ENCODE measurements around the gene KCNK7. TPM values are rescaled to one million over a fixed set of nuclear protein-coding genes. Genes with fewer than 3 reads are reported as not detected.

KCNK7 gene
- total RNA-seq, 1 experiment from 2014 or later: 0.69 TPM

DNA sequence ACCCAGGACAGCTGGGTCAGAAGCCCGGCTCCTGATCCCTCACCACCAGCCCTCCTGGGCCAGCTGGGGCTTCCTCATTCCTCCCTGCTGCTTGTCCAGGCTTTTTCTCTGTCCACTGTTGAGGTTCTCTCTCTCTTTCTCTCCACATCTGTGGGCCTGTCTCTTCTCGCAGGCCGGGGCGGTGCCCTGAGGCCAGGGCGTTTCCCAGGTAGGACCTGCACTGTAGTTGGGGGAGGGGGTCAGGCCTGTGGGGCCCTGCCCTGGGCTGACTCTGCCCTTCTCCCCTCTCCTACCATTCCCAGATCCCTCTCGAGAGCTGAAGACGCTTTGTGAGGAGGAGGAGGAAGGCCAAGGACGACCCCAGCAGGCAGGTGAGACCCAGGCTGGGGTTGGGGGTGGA lies 14.8 kb downstream of the KCNK7 start:
- Histone ChIP-seq H3K27ac (ENCODE audit: low read length) (no peak overlapping the region), H3K27me3 (ENCODE audit: control insufficient read depth, insufficient read depth, low read length) (no peaks in the 10 kb centered on the region), H3K9me3 (ENCODE audit: control insufficient read depth, insufficient read depth, low read depth, low read length) (no peaks in the 10 kb centered on the region), H3K36me3 (ENCODE audit: control insufficient read depth, insufficient read depth, low read length) (peaks cover 1% of the 10 kb centered on the region; the same call in 1 of the 2 replicates), H3K4me1 (ENCODE audit: control insufficient read depth, insufficient read depth, low read length) (peaks cover 21% of the 10 kb centered on the region), H3K4me3 (ENCODE audit: low read depth in 2 of 2, low read length in 2 of 2) (no peak overlapping the region)
- ChIA-PET POLR2A (interaction anchor here (0.6 kb wide), 1 partner anchor 8 kb away, joined by 7 read pairs; the partner anchor contains the start of gene FAM89B), CTCF (no interaction called here)
- TF ChIP-seq REST (IDR thresholded peaks at IDR 0.05; ENCODE audit: insufficient read depth in 1 of 2, low read depth in 2 of 2, low read length in 1 of 2) (no peak), POLR2AphosphoS5 (IDR thresholded peaks at IDR 0.05; ENCODE audit: low read depth, low read length) (no peak), SIN3A (IDR thresholded peaks at IDR 0.05; ENCODE audit: borderline replicate concordance, insufficient read depth, low read depth, low read length) (no peak), CTCF (IDR thresholded peaks at IDR 0.05) (no peak)
- in situ Hi-C loops (cut with HindIII; ENCODE audit: low pct_unique_long_range_greater_than_20kb, low sequenced_read_pairs) (no loop called here), intact Hi-C loops (cut with micrococcal nuclease; ENCODE audit: unreplicated experiment) (no loop called here)
- no peak for ATAC-seq
- no TSS peak for BruUV-seq (replicated peaks)
- no peak for DNase-seq (ENCODE audit: low read depth, low spot score)

- ChIA-PET POLR2A (interaction anchor here (0.7 kb wide), 1 partner anchor 273 kb away, joined by 5 read pairs; no protein-coding TSS in a partner anchor), CTCF (no interaction called here)
- no peak overlapping the region for H3K27ac ChIP-seq (ENCODE audit: low read length)
- no peak for ATAC-seq
- no peak for DNase-seq (ENCODE audit: low read depth, low spot score)
- in situ Hi-C loops (cut with HindIII; ENCODE audit: low pct_unique_long_range_greater_than_20kb, low sequenced_read_pairs): no loop called here
- no peak overlapping the region for H3K4me3 ChIP-seq (ENCODE audit: low read depth in 2 of 2, low read length in 2 of 2)
- H3K36me3 ChIP-seq (ENCODE audit: control insufficient read depth, insufficient read depth, low read length): no peaks in the 10 kb centered on the region; the same call in 1 of the 2 replicates
- peaks cover 25% of the 10 kb centered on the region for H3K4me1 ChIP-seq (ENCODE audit: control insufficient read depth, insufficient read depth, low read length)
- no TSS peak for BruUV-seq (replicated peaks)
- no peaks in the 10 kb centered on the region for H3K27me3 ChIP-seq (ENCODE audit: control insufficient read depth, insufficient read depth, low read length)
- TF ChIP-seq CTCF (IDR thresholded peaks at IDR 0.05): no peak
- TF ChIP-seq SIN3A (IDR thresholded peaks at IDR 0.05; ENCODE audit: borderline replicate concordance, insufficient read depth, low read depth, low read length): no peak
- TF ChIP-seq POLR2AphosphoS5 (IDR thresholded peaks at IDR 0.05; ENCODE audit: low read depth, low read length): no peak
- no peak for TF ChIP-seq TCF7L2 (IDR thresholded peaks at IDR 0.05; ENCODE audit: low read depth, low read length)
- TF ChIP-seq REST (IDR thresholded peaks at IDR 0.05; ENCODE audit: insufficient read depth in 1 of 2, low read depth in 2 of 2, low read length in 1 of 2): no peak
- intact Hi-C loops (cut with micrococcal nuclease; ENCODE audit: unreplicated experiment): no loop called here
- H3K9me3 ChIP-seq (ENCODE audit: control insufficient read depth, insufficient read depth, low read depth, low read length): no peaks in the 10 kb centered on the region
Measured at GRCh38 chr11:65580031-65580692, 15.4 kb downstream of the KCNK7 start.

Measured in Panc1 (cell line).